Activated T-cell treated with anti-CD3 and anti-CD28 coated beads, Interleukin-2, amount 50 U/mL, for 24 hours (primary cell): ENCODE results near the gene KLK3.
"Not testable (repeated sequence)": the region's sequence is repeated elsewhere in the genome, so short reads cannot be mapped to it uniquely, and the experiment has no call there.

Source experiments
- DNase-seq: peaks from one replicate; pipeline ENCODE4 v3.0.0-alpha.2; 2020
- H3K27ac Mint-ChIP-seq: 2 replicates; pipeline ENCODE4 v1.8.0; 2020; ENCODE audit warnings: mild to moderate bottlenecking, mixed read lengths
- H3K27me3 Mint-ChIP-seq: 2 replicates; pipeline ENCODE4 v1.8.0; 2020; ENCODE audit warnings: mixed read lengths
- H3K36me3 Mint-ChIP-seq: 2 replicates; pipeline ENCODE4 v1.8.0; 2020; ENCODE audit warnings: low read depth, mixed read lengths
- H3K4me1 Mint-ChIP-seq: 2 replicates; pipeline ENCODE4 v1.8.0; 2020; ENCODE audit warnings: low read depth, mixed read lengths
- H3K4me3 Mint-ChIP-seq: 2 replicates; pipeline ENCODE4 v1.8.0; 2020; ENCODE audit warnings: mild to moderate bottlenecking, moderate library complexity, mixed read lengths
- H3K9me3 Mint-ChIP-seq: 2 replicates; pipeline ENCODE4 v1.8.0; 2020; ENCODE audit warnings: mixed read lengths

KLK3 gene

DNA sequence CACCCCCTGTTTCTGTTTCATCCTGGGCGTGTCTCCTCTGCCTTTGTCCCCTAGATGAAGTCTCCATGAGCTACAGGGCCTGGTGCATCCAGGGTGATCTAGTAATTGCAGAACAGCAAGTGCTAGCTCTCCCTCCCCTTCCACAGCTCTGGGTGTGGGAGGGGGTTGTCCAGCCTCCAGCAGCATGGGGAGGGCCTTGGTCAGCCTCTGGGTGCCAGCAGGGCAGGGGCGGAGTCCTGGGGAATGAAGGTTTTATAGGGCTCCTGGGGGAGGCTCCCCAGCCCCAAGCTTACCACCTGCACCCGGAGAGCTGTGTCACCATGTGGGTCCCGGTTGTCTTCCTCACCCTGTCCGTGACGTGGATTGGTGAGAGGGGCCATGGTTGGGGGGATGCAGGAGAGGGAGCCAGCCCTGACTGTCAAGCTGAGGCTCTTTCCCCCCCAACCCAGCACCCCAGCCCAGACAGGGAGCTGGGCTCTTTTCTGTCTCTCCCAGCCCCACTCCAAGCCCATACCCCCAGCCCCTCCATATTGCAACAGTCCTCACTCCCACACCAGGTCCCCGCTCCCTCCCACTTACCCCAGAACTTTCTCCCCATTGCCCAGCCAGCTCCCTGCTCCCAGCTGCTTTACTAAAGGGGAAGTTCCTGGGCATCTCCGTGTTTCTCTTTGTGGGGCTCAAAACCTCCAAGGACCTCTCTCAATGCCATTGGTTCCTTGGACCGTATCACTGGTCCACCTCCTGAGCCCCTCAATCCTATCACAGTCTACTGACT, at the start of gene KLK3:
Gene KLK3 (plus strand): TSS at position 280 of the 775 bp plus-strand sequence. CDS start 41 bp downstream, at position 321.
- no peak within 1 kb of the TSS for H3K4me3 Mint-ChIP-seq
- no peak within 1 kb of the TSS for H3K27ac Mint-ChIP-seq
- no peaks in the 10 kb centered on the region for H3K9me3 Mint-ChIP-seq
- no peak for DNase-seq
- H3K36me3 Mint-ChIP-seq, result no peaks in the 10 kb centered on the region
- peaks cover 77% of the 10 kb centered on the region for H3K27me3 Mint-ChIP-seq
- H3K4me1 Mint-ChIP-seq, result no peaks in the 10 kb centered on the region

DNA sequence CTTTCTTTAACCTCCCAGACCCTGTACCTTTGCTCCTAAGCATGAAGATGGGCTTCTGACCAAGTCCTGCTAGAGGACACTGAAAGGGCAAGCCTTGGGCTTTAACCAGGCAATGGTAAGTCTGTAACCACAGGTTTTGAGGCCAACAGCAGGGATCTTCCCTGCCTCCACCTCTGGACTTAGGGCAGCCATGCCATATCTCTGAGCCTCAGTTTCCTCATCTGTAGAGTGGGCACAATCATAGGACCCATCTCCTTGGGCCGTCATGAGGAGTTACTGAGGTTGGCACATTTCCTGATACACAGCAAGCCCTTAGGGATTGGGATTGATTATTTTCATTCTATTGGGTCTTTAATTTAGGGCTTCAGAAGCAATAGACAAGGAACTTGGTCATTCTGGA, 45.9 kb upstream of the KLK3 start:
- peaks cover 14% of the 10 kb centered on the region for H3K4me1 Mint-ChIP-seq
- no peak overlapping the region for H3K4me3 Mint-ChIP-seq
- H3K36me3 Mint-ChIP-seq, result peaks cover 8% of the 10 kb centered on the region
- H3K27ac Mint-ChIP-seq, result no peak overlapping the region
- peaks cover 5% of the 10 kb centered on the region for H3K27me3 Mint-ChIP-seq
- no peak for DNase-seq
- H3K9me3 Mint-ChIP-seq, result no peaks in the 10 kb centered on the region

DNA sequence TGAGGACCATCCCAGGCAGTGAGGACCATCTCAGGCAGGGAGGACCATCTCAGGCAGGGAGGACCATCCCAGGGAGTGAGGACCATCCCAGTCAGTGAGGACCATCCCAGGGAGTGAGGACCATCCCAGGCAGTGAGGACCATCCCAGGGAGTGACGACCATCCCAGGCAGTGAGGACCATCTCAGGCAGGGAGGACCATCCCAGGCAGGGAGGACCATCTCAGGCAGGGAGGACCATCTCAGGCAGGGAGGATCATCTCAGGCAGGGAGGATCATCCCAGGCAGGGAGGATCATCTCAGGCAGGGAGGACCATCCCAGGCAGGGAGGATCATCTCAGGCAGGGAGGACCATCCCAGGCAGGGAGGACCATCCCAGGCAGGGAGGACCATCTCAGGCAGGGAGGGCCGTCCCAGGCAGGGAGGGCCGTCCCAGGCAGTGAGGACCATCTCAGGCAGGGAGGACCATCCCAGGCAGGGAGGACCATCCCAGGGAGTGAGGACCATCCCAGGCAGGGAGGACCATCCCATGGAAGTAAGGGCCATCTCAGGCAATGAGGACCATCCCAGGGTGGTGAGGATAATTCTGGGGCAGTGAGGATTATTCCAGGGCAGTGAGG, 43.0 kb upstream of the KLK3 start:
- not testable (repeated sequence) for H3K4me1 Mint-ChIP-seq, H3K9me3 Mint-ChIP-seq, H3K4me3 Mint-ChIP-seq, DNase-seq, H3K36me3 Mint-ChIP-seq, H3K27ac Mint-ChIP-seq
- H3K27me3 Mint-ChIP-seq, result peaks cover 29% of the 10 kb centered on the region

DNA sequence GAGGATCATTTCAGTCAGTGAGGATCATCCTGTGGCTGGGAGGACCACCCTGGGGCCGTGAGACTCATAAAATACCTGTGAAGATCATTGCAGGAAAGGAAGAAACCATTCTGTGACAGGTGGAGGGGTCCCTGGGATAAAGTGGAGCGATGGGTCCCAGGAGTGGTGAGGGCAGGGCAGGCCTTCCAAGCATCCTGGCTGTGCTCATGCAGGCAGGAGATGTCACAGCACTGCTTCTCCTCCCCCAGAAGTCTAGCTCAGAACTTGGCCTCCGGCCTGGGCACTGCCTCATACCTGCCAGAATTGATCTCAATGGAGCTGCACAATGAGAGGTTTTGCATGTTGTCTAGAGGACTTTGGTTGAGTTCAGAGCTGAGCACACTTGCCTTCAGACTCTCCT, 42.2 kb upstream of the KLK3 start:
- Mint-ChIP-seq H3K27me3 (peaks cover 35% of the 10 kb centered on the region), H3K9me3 (no peaks in the 10 kb centered on the region), H3K4me3 (no peak overlapping the region), H3K27ac (no peak overlapping the region), H3K36me3 (no peaks in the 10 kb centered on the region), H3K4me1 (peaks cover 16% of the 10 kb centered on the region)
- DNase-seq, result no peak

DNA sequence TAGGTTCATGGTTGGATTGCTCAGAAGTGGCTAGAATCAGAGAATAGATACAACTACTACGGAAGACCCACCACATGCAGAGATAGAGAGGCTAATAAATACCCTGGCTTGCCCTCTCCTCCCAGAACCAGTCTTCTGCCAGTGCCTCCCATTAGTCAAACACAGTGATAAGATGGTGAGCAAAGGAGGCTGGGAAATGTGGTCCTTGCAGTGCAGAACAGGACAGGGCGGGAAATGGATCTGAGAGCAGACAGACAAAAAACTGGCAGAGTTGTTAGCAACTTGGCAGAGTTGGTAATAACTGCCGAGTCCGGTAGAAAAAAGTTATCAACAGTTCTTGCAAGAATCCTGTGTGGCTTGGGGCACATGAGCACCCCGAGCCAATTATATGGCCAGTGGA, 39.8 kb upstream of the KLK3 start:
- Mint-ChIP-seq H3K4me1 (peaks cover 32% of the 10 kb centered on the region), H3K27me3 (peaks cover 55% of the 10 kb centered on the region), H3K27ac (no peak overlapping the region)

DNA sequence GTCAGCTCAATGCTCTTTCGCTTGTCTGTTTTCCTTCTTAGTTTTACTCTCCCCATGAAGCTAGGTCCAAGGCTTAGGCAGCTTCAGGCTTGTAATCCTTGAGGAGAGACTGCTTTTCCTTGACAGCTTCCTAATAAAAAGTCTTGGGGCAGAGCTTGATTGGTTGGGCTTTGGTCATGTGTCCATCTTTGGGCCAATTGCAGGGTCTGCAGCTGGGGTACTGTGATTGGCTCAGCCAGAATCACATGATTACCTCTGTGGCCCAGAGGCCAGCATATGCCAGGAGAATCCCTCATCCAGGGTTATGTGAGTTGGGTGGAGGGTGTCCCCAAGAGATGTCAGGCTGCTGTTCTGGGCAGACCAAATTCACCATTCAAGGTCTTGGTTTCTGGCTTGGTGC, 39.3 kb upstream of the KLK3 start:
- Mint-ChIP-seq H3K27me3 (peaks cover 60% of the 10 kb centered on the region), H3K36me3 (no peaks in the 10 kb centered on the region), H3K27ac (no peak overlapping the region), H3K9me3 (no peaks in the 10 kb centered on the region), H3K4me3 (no peak overlapping the region), H3K4me1 (peaks cover 38% of the 10 kb centered on the region)
- no peak for DNase-seq

More for the DNA sequence above, 39.8 kb upstream of the KLK3 start:
- no peak for DNase-seq
- no peak overlapping the region for H3K4me3 Mint-ChIP-seq
- H3K36me3 Mint-ChIP-seq, result no peaks in the 10 kb centered on the region
- no peaks in the 10 kb centered on the region for H3K9me3 Mint-ChIP-seq

DNA sequence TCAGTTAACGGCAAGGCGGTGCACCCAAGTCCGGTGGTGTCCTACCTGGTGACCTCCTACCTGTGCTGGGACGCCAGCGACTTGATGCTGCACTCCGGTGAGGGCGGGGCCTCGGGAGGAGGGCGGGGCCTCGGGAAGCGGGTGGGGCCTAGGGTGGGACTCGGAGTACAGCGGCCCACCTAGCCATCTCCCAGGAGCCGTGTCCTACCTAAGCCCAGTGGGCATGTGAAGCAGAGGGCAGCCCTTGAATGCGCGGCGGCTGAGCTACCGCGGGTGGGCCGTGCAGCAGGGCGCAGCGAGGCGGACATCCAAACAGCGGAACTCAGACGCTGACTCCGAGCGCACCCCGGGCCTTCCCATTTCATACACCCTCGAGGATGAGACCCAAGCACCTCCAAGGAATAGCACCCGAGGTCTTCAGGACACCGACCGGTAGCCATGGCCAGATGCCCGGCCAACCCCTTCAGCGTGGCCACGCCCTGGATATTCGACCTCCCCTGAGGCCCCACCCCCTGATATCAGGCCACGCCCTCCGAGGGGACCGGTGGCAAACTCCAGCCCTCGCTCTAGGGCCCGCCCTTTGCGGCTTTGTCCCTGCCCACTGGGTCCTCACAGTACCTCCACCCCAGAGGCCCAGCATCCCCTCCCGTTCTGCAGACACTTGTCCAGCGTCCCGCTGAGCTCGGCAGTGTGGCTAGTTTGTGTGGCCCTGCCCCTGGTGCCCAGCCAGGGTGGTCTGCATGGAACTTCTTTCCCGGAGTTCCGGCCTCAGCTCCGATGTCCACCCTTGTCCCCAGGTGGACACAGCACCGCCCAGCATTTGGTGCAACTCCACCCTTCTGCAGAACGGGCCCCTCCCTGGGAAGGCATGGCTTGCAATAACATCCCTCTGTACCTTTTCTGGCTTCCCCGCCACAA, 36.5 kb upstream of the KLK3 start:
- Mint-ChIP-seq H3K27ac (no peak overlapping the region), H3K4me3 (peak overlapping the region; percentile 66), H3K27me3 (peaks cover 81% of the 10 kb centered on the region), H3K36me3 (no peaks in the 10 kb centered on the region), H3K9me3 (no peaks in the 10 kb centered on the region), H3K4me1 (peaks cover 45% of the 10 kb centered on the region)
- DNase-seq, result peak; percentile 71

DNA sequence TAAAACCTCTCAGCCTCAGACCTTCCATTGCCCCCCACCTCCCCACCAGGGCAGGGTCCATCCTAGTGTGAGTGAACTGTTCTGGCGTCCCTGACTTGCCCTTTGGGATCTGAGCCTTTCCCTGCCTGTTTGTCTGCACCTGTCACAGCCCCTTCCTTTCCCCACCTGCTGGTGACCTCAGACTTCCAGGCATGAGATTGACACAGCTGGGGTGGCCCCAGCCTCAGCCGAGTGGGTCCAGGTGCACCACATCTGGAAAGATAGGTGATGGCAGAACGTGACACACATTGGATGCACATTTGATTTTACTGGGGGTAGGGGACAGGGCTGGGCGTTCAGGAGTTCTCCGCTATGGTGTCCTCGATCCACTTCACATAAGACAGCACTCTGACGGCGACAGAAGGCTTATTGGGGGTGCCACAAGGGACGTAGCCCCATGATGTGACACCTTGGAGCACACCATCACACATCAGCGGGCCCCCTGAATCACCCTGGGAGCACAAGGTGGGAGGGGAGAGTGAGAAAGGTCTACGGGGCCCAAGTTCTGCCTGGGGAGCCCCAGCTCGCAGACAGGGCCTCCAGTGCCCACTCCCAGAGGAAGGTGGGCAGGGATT, 35.7 kb upstream of the KLK3 start:
- Mint-ChIP-seq H3K9me3 (no peaks in the 10 kb centered on the region), H3K27me3 (peaks cover 88% of the 10 kb centered on the region), H3K36me3 (no peaks in the 10 kb centered on the region), H3K4me3 (peak overlapping the region; percentile 66), H3K4me1 (peaks cover 45% of the 10 kb centered on the region), H3K27ac (no peak overlapping the region)
- no peak for DNase-seq

DNA sequence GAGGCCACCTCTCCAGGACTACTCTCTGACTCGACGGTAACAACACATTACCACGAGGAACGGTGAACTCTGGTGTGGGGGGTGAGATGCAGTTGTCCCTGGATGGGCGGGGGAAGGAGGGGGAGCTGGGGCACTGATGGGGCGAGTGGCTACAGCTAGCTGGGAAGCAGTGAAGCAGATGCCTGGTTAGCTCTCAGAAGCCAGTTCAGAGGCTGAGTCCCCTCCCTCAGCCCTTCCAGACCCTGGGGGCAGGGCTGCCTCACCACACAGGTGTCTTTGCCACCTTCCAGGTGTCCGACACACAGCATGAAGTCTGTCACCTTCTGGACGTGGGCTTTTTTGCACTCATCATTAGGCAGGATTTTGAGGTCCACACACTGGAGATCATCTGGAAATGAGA, 35.1 kb upstream of the KLK3 start:
- Mint-ChIP-seq H3K27me3 (peaks cover 90% of the 10 kb centered on the region), H3K27ac (no peak overlapping the region), H3K9me3 (no peaks in the 10 kb centered on the region), H3K36me3 (no peaks in the 10 kb centered on the region), H3K4me3 (no peak overlapping the region), H3K4me1 (peaks cover 45% of the 10 kb centered on the region)
- no peak for DNase-seq

DNA sequence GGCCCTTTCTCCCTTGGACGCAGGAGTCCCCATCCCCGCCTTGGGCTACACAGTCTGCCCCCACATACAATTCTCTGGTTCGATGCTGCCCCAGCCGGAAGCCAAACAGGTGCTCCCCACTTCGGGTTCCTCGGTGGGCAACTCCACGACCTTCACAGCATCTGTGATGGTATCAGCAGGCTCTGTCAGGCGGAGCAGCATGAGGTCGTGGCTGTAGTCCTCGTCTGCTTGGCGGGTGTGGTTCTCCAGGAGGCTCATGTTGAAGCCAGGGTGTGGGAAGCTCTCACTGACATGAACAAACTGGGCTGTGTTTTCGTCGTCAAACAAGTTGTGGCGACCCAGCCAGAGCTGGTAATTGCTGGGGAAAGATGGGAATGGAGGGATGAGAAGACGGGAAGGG, 34.6 kb upstream of the KLK3 start:
- Mint-ChIP-seq H3K36me3 (no peaks in the 10 kb centered on the region), H3K27ac (no peak overlapping the region), H3K4me1 (peaks cover 45% of the 10 kb centered on the region), H3K4me3 (no peak overlapping the region), H3K27me3 (peaks cover 87% of the 10 kb centered on the region), H3K9me3 (no peaks in the 10 kb centered on the region)
- DNase-seq, result no peak

DNA sequence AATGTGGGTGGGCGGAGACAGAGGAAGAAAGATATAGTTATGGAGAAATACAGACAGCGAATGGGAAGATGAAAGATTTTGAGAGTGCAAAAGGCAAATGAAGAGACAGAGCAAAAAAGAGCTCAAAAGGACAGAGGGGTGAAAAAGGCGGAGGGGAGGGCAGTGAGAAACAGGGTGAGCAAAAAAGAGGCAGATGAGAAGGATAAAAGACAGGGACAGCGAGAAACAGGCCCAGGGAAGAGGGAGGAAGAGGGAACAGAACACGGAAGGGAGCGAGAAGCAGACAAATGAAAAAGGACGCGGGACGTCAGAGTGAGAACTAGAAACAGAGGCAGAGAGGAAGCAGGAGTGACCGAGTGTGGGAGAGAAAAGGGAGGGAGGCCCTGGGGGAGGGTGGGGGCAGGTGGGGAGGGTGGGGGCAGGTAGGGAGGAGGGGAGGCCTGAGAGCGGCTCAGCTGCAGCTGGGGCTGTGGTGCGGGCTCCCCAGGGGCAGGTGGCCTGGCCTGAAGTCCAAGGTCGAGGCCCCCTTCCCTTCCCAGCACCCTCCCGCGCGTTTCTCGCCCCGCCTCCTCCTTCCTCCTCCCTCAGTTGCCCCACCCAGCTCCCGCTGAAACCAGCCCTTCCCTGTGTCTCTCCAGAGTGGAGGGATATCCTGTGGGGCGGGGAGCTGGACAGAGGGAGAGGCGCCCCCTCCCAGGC, 34.0 kb upstream of the KLK3 start:
- Mint-ChIP-seq H3K27me3 (peaks cover 83% of the 10 kb centered on the region), H3K36me3 (no peaks in the 10 kb centered on the region), H3K27ac (peak overlapping the region; percentile 27), H3K9me3 (no peaks in the 10 kb centered on the region), H3K4me1 (peaks cover 45% of the 10 kb centered on the region), H3K4me3 (peak overlapping the region; percentile 47)
- DNase-seq, result no peak

DNA sequence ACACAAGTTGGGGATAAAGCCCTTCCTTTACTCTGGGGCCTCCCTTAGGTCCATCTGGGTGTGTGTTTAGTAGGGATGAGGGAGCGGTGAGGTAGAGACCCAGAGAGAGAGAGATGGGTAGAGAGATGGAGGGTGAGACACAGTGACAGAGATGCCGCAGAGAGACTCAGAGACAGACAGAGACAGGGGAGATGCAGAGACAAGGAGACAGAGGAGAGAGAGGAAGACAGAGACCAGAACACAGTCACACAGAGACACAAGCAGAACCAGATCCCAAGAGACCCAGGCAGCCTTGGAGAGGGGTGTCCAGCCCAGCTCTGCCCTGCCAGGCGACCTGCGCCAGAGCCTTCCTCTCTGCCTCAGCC, 33.5 kb upstream of the KLK3 start:
- Mint-ChIP-seq H3K9me3 (no peaks in the 10 kb centered on the region), H3K4me3 (no peak overlapping the region), H3K36me3 (no peaks in the 10 kb centered on the region), H3K27me3 (peaks cover 82% of the 10 kb centered on the region), H3K27ac (no peak overlapping the region), H3K4me1 (peaks cover 41% of the 10 kb centered on the region)
- no peak for DNase-seq

DNA sequence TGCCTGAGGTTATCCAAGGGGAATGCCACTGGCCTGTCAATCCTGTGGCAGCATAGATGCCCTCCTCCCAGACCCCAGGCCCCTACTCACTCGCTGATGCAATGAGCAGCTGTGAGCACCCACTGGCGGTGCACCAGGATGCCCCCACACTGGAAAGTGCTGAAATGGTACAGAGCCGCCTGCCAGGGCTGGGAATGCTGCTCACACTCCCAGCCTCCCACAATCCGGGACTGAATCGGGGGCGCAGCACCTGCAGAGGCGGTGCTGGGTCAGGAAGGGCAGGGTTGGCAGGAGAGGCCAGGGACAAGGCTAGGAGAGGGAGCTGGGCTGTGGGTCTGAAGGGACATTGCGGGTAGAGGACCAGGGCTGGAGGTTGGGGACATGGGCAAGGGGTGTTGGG, 33.1 kb upstream of the KLK3 start:
- peaks cover 38% of the 10 kb centered on the region for H3K4me1 Mint-ChIP-seq
- H3K27me3 Mint-ChIP-seq, result peaks cover 81% of the 10 kb centered on the region

DNA sequence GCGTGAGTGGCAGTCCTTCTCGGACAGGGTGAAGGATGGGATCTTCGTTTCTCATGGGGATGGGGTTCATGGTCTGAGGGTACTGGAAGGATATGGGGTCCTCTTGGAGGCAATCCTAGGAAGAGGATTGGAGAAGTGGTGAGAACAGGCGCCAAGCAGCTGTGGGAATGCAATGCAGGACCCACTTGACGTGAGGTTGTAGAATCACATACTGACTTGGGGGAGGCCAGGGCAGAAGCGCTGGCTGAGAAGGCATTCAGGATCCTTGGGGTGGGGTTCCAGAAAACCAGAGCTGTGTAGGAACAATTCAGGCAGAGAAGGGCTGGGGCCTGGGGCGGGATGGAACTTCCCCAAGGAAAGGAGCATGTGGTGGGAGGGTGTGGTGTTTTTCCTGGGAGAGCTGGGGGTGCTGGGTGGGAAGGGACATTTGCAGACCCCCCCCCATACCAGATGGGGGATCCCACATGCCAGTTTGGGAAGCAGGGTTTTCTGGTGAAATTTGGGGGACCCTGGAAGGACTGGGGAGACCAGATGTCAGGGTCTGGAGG, 32.0 kb upstream of the KLK3 start:
- DNase-seq, result no peak
- Mint-ChIP-seq H3K27ac (no peak overlapping the region), H3K27me3 (peaks cover 82% of the 10 kb centered on the region), H3K4me3 (no peak overlapping the region), H3K36me3 (no peaks in the 10 kb centered on the region), H3K4me1 (peaks cover 28% of the 10 kb centered on the region), H3K9me3 (no peaks in the 10 kb centered on the region)

More for the DNA sequence above, 33.1 kb upstream of the KLK3 start:
- H3K4me3 Mint-ChIP-seq, result no peak overlapping the region
- no peak for DNase-seq
- H3K9me3 Mint-ChIP-seq, result no peaks in the 10 kb centered on the region
- H3K27ac Mint-ChIP-seq, result no peak overlapping the region
- H3K36me3 Mint-ChIP-seq, result no peaks in the 10 kb centered on the region
